K562 (cell line): ENCODE measurements around the gene ISM1. TPM values are rescaled to one million over a fixed set of nuclear protein-coding genes. Genes with fewer than 3 reads are reported as not detected.

ENCODE experiments used
- ATAC-seq: fragments of 200-7000 bp; cut with Tn5 transposase; 3 replicates; pipeline ENCODE4 v1.9.1; 2020; ENCODE audit warnings: moderate library complexity
- BruUV-seq: library from RNA; stranded (reverse); fragments of 400-500 nt; replicated peaks from 2 replicates; lab custom pipeline; 2021; lab: Mats Ljungman, UMichigan
- CTCF ChIA-PET: fragments of 300-600 bp; formaldehyde crosslinking; extraction: SDS; loops from one replicate; lab custom pipeline; 2021; ENCODE audit warnings: low intra/inter-chr PET ratio; lab: Yijun Ruan, JAX
- POLR2A ChIA-PET: fragments of 300-600, 350-650 bp; sonication (Branson Sonifier 250); formaldehyde crosslinking; extraction: SDS; loops from one replicate; lab custom pipeline; 2021; ENCODE audit warnings: antibody characterized with exemption, inconsistent platforms; lab: Yijun Ruan, JAX
- DNase-seq, 4 experiments: peaks; one replicate each; pipeline versions ENCODE4 v3.0.0 to v3.0.0-alpha.2; 2011 to 2018; ENCODE audit warnings: low spot score in 3 of 4, mixed read lengths in 3 of 4; ENCODE audit errors: extremely low read depth in 1 of 4
- FAIRE-seq: peaks from 2 replicates; lab custom pipeline; 2011; peaks lifted over from hg19 to GRCh38; lab: Jason Lieb, UNC
- H2AFZ ChIP-seq: 2 replicates; pipeline ENCODE4 v1.6.0; 2011; ENCODE audit warnings: low read depth, low read length, control low read depth, inconsistent platforms
- H3K27ac ChIP-seq: fragments of 200-600 bp; 3 replicates; pipeline ENCODE4 v1.8.0; 2011; ENCODE audit warnings: low read depth, mild to moderate bottlenecking, control low read depth, inconsistent platforms, low read length, moderate library complexity, mixed read lengths; ENCODE audit errors: extremely low read depth
- H3K27me3 ChIP-seq, 2 experiments: fragments of 300-600 bp in 1 of 2; 2 replicates in 1 of 2; 3 replicates in 1 of 2; pipeline versions ENCODE4 v1.6.0 to v1.8.0; 2011; ENCODE audit warnings: inconsistent platforms in 2 of 2, low read length in 2 of 2, mild to moderate bottlenecking in 1 of 2, mixed read lengths in 1 of 2, moderate library complexity in 1 of 2; ENCODE audit not compliant: control insufficient read depth in 2 of 2, insufficient read depth in 2 of 2
- H3K36me3 ChIP-seq: fragments of 300-600 bp; 3 replicates; pipeline ENCODE4 v1.8.0; 2011; ENCODE audit warnings: mild to moderate bottlenecking, low read length, inconsistent platforms; ENCODE audit not compliant: control insufficient read depth, insufficient read depth
- H3K4me1 ChIP-seq, 2 experiments: fragments of 200-600 bp in 1 of 2; replicated peaks in 1 of 2; 2 replicates in 1 of 2; 3 replicates in 1 of 2; pipeline versions ENCODE4 v1.5.1 to v1.8.0; 2011; ENCODE audit warnings: inconsistent platforms in 2 of 2, low read length in 2 of 2, mild to moderate bottlenecking in 1 of 2, mixed read lengths in 1 of 2, moderate library complexity in 1 of 2; ENCODE audit not compliant: control insufficient read depth in 2 of 2, insufficient read depth in 2 of 2
- H3K4me2 ChIP-seq: 2 replicates; pipeline ENCODE4 v1.6.1; 2011; ENCODE audit warnings: low read length, control low read depth, inconsistent platforms, mixed read lengths; ENCODE audit not compliant: insufficient read depth
- H3K4me3 ChIP-seq: fragments of 200-600 bp; sonication (generic), shearing (Covaris generic); 2 replicates; pipeline ENCODE4 v1.5.1; 2016; ENCODE audit warnings: control low read depth, inconsistent platforms
- H3K79me2 ChIP-seq: fragments of 200-600 bp; 3 replicates; pipeline ENCODE4 v1.8.0; 2011; ENCODE audit warnings: low read length, inconsistent platforms; ENCODE audit not compliant: control insufficient read depth, insufficient read depth
- H3K9ac ChIP-seq, 2 experiments: 2 replicates each; pipeline versions ENCODE4 v1.6.0 to v1.6.1; 2011; ENCODE audit warnings: low read depth in 2 of 2, low read length in 2 of 2, control low read depth in 1 of 2, inconsistent platforms in 1 of 2, mild to moderate bottlenecking in 1 of 2, mixed read lengths in 1 of 2; ENCODE audit not compliant: insufficient read depth in 1 of 2
- H3K9me1 ChIP-seq: one replicate; pipeline ENCODE4 v1.6.0; 2011; ENCODE audit warnings: inconsistent platforms, mild to moderate bottlenecking, low read length, moderate library complexity; ENCODE audit not compliant: control insufficient read depth, insufficient read depth
- H3K9me3 ChIP-seq: replicated peaks from 2 replicates; pipeline ENCODE4 v1.5.1; 2011; ENCODE audit warnings: low read depth, low read length, inconsistent platforms; ENCODE audit not compliant: control insufficient read depth, insufficient read depth
- H4K20me1 ChIP-seq: replicated peaks from 2 replicates; pipeline ENCODE4 v1.6.1; 2011; ENCODE audit warnings: low read length, inconsistent platforms, mixed read lengths; ENCODE audit not compliant: control insufficient read depth, insufficient read depth
- CC2D1A ChIP-seq: fragments of 450-650 bp; IDR thresholded peaks from 2 replicates; pipeline ENCODE4 v1.6.1; 2017; ENCODE audit warnings: mild to moderate bottlenecking
- CLOCK ChIP-seq: fragments of 250-450 bp; sonication (Bioruptor Pico); IDR thresholded peaks from 2 replicates; pipeline ENCODE4 v1.4.0; 2020; ENCODE audit warnings: mild to moderate bottlenecking, moderate library complexity, borderline replicate concordance
- CXXC5 ChIP-seq: fragments of 250-450 bp; sonication (Bioruptor Pico); IDR thresholded peaks from 2 replicates; pipeline ENCODE4 v1.8.0; 2022; ENCODE audit warnings: inconsistent platforms, mild to moderate bottlenecking, moderate library complexity
- ETS2 ChIP-seq: IDR thresholded peaks from 2 replicates; pipeline ENCODE4 v1.6.1; 2016; ENCODE audit warnings: borderline replicate concordance, missing genetic modification characterization, mild to moderate bottlenecking, moderate library complexity, missing compliant biosample characterization; ENCODE audit not compliant: poor library complexity, severe bottlenecking
- HDGF ChIP-seq: fragments of 450-650 bp; IDR thresholded peaks from 2 replicates; pipeline ENCODE4 v1.6.1; 2016
- ILK ChIP-seq: fragments of 450-650 bp; IDR thresholded peaks from 2 replicates; pipeline ENCODE4 v1.6.1; 2016; ENCODE audit warnings: missing genetic modification characterization, low read depth, mild to moderate bottlenecking, missing compliant biosample characterization, moderate library complexity, borderline replicate concordance
- KLF13 ChIP-seq: fragments of 450-650 bp; IDR thresholded peaks from 2 replicates; pipeline ENCODE4 v1.6.1; 2016; ENCODE audit warnings: missing genetic modification characterization, low read depth, mild to moderate bottlenecking, missing compliant biosample characterization, moderate library complexity, borderline replicate concordance
- NKRF ChIP-seq: fragments of 450-650 bp; IDR thresholded peaks from 2 replicates; pipeline ENCODE4 v1.6.1; 2016; ENCODE audit warnings: borderline replicate concordance
- PHF8 ChIP-seq: fragments of 200-600 bp; sonication (generic); IDR thresholded peaks from 2 replicates; pipeline ENCODE4 v1.6.1; 2012; ENCODE audit warnings: mixed run types, mild to moderate bottlenecking, inconsistent platforms, low read length, moderate library complexity, borderline replicate concordance
- RBM17 ChIP-seq: fragments of 200-400 bp; formaldehyde crosslinking; IDR thresholded peaks from 2 replicates; pipeline ENCODE4 v1.6.1; 2017; ENCODE audit warnings: low read depth, mild to moderate bottlenecking, low read length, borderline replicate concordance
- SAFB2 ChIP-seq: fragments of 200-400 bp; formaldehyde crosslinking; IDR thresholded peaks from 2 replicates; pipeline ENCODE4 v1.6.1; 2018; ENCODE audit warnings: borderline replicate concordance, low read length, low read depth, moderate library complexity; ENCODE audit not compliant: severe bottlenecking
- SMARCA4 ChIP-seq: fragments of 450-650 bp; IDR thresholded peaks from 2 replicates; pipeline ENCODE4 v1.6.1; 2016
- SP2 ChIP-seq: IDR thresholded peaks from 2 replicates; pipeline ENCODE4 v1.6.1; 2011; ENCODE audit warnings: mild to moderate bottlenecking, low read depth, low read length, moderate library complexity; ENCODE audit not compliant: poor library complexity, severe bottlenecking; ENCODE audit errors: extremely low read depth
- SREBF1 ChIP-seq: fragments of 150-350 bp; IDR thresholded peaks from 2 replicates; pipeline ENCODE4 v1.6.1; 2014; ENCODE audit warnings: antibody characterized with exemption, low read depth, low read length, borderline replicate concordance
- SRSF1 ChIP-seq: fragments of 200-400 bp; formaldehyde crosslinking; IDR thresholded peaks from 2 replicates; pipeline ENCODE4 v1.6.1; 2017; ENCODE audit warnings: mild to moderate bottlenecking, low read depth, low read length, moderate library complexity
- ZNF224 ChIP-seq: sonication (generic); formaldehyde crosslinking; IDR thresholded peaks from 2 replicates; pipeline ENCODE4 v1.8.0; 2022; ENCODE audit warnings: mild to moderate bottlenecking, missing genetic modification reagents
- ZNF3 ChIP-seq: fragments of 250-450 bp; sonication (Bioruptor Pico); IDR thresholded peaks from 2 replicates; pipeline ENCODE4 v1.5.0; 2021; ENCODE audit warnings: mild to moderate bottlenecking, moderate library complexity
- ZNF785 ChIP-seq: fragments of 250-450 bp; sonication (Bioruptor Pico); IDR thresholded peaks from 2 replicates; pipeline ENCODE4 v1.4.0; 2020; ENCODE audit warnings: mild to moderate bottlenecking
- WGBS: fragments of 100-300 bp; shearing (Covaris generic); methylation state at CpG from one replicate; pipeline ENCODE4 v1.1.6; 2016; ENCODE audit warnings: low coverage, mixed read lengths; ENCODE audit not compliant: insufficient coverage; ENCODE audit errors: missing lambda C conversion rate; 5-methylcytosine and 5-hydroxymethylcytosine counted together
- in situ Hi-C: fragments of 300-500 bp; cut with MboI; formaldehyde crosslinking; loops from 4 replicates; pipeline ENCODE4 v1.15.0; 2018; ENCODE audit warnings: inconsistent platforms, mixed read lengths
- intact Hi-C: fragments of 100-400 bp; cut with micrococcal nuclease; formaldehyde crosslinking; loops from 2 replicates; pipeline ENCODE4 v1.14.2; 2022
- polyA plus RNA-seq, 8 experiments: library from polyadenylated mRNA; depleted of rRNA in 4 of 8; stranded (reverse) in 5 of 8; unstranded in 3 of 8; fragments of >200 nt; fragmentation: Nextera tagmentation in 2 of 8; fragmentation: Illumina TruSeq in 1 of 8; extraction: Ambion mirVana in 2 of 8; extraction: Trizol in 1 of 8; gene quantifications; 2 replicates each; pipeline versions ENCODE4 v1.2.1 to v1.2.3, GENCODE V29; 2011 to 2014; ENCODE audit warnings: inconsistent platforms in 1 of 8, missing spikeins in 1 of 8
- total RNA-seq, 7 experiments: library from RNA; depleted of rRNA in 6 of 7; stranded (reverse); fragments of >200 nt in 6 of 7; fragmentation: Illumina TruSeq in 2 of 7; extraction: Trizol in 2 of 7; gene quantifications; 2 replicates each; pipeline versions ENCODE4 v1.2.1 to v1.2.3, GENCODE V29; 2011 to 2021; ENCODE audit warnings: low replicate concordance in 1 of 7

The ISM1 gene
- total and polyA plus RNA-seq, 9 of the 15 experiments (the other 6 are each of a cell fraction or from before 2014, with no cell fraction given) = not detected

- no peak for DNase-seq
- no peaks in the 10 kb centered on the region for H3K27me3 ChIP-seq
- FAIRE-seq = no peak
- no TSS peak for BruUV-seq
- H3K79me2 ChIP-seq = no peaks in the 10 kb centered on the region
- H4K20me1 ChIP-seq = no peaks in the 10 kb centered on the region
- ATAC-seq = no peak
- H3K9ac ChIP-seq = no peak overlapping the region
- in situ Hi-C loops (no loop called here), intact Hi-C loops (no loop called here)
- WGBS = 0% methylated on average over 2 of the region's 2 CpGs
- no peaks in the 10 kb centered on the region for H3K9me1 ChIP-seq
- H3K36me3 ChIP-seq = no peaks in the 10 kb centered on the region
- TF ChIP-seq SAFB2 (no peak), NKRF (no peak), PHF8 (no peak), ILK (tag) (no peak), CXXC5 (no peak), SREBF1 (no peak), CLOCK (CRISPR knock-in tag) (no peak), CC2D1A (no peak), ZNF3 (no peak), HDGF (no peak), SRSF1 (no peak), SP2 (no peak), KLF13 (no peak), RBM17 (no peak), SMARCA4 (no peak), ETS2 (tag) (no peak), ZNF224 (CRISPR knock-in tag) (no peak), ZNF785 (CRISPR knock-in tag) (no peak)
- CTCF ChIA-PET = no interaction called here
- no peak overlapping the region for H3K4me2 ChIP-seq
- no peak overlapping the region for H3K4me3 ChIP-seq
- no peak overlapping the region for H3K27ac ChIP-seq
- no peaks in the 10 kb centered on the region for H3K4me1 ChIP-seq
- no peak overlapping the region for H2AFZ ChIP-seq
- H3K9me3 ChIP-seq = no peaks in the 10 kb centered on the region
- POLR2A ChIA-PET = no interaction called here
Measured at GRCh38 chr20:13238001-13238653, 17.1 kb downstream of the ISM1 start.
